ENCODE results near the gene ZNF337. TPM values are rescaled to one million over a fixed set of nuclear protein-coding genes. Genes with fewer than 3 reads are reported as not detected.
"Not testable (repeated sequence)": the region's sequence is repeated elsewhere in the genome, so short reads cannot be mapped to it uniquely, and the experiment has no call there.

The ZNF337 gene
- total RNA-seq, 1 donor from 2014 or later: 13.0 TPM

GRCh38 chr20:25686081-25687067 lies 10.3 kb downstream of the ZNF337 start:
- no peaks in the 10 kb centered on the region for H3K36me3 ChIP-seq (ENCODE audit: control insufficient read depth, insufficient read depth, low read length)
- H3K27me3 ChIP-seq (ENCODE audit: control insufficient read depth, insufficient read depth, low read length): no peaks in the 10 kb centered on the region
- DNase-seq (ENCODE audit: low read depth): no peak
- TF ChIP-seq, protein P1, sequence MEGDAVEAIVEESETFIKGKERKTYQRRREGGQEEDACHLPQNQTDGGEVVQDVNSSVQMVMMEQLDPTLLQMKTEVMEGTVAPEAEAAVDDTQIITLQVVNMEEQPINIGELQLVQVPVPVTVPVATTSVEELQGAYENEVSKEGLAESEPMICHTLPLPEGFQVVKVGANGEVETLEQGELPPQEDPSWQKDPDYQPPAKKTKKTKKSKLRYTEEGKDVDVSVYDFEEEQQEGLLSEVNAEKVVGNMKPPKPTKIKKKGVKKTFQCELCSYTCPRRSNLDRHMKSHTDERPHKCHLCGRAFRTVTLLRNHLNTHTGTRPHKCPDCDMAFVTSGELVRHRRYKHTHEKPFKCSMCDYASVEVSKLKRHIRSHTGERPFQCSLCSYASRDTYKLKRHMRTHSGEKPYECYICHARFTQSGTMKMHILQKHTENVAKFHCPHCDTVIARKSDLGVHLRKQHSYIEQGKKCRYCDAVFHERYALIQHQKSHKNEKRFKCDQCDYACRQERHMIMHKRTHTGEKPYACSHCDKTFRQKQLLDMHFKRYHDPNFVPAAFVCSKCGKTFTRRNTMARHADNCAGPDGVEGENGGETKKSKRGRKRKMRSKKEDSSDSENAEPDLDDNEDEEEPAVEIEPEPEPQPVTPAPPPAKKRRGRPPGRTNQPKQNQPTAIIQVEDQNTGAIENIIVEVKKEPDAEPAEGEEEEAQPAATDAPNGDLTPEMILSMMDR (IDR thresholded peaks at IDR 0.05; ENCODE audit: insufficient read depth, low read length, poor library complexity, severe bottlenecking): no peak
- no peak overlapping the region for H3K4me3 ChIP-seq (ENCODE audit: low read depth, low read length)

GRCh38 chr20:25685276-25686080 lies 11.2 kb downstream of the ZNF337 start:
- TF ChIP-seq, protein P1 (IDR thresholded peaks at IDR 0.05; ENCODE audit: insufficient read depth, low read length, poor library complexity, severe bottlenecking): no peak
- DNase-seq (ENCODE audit: low read depth): no peak
- H3K4me3 ChIP-seq (ENCODE audit: low read depth, low read length): no peak overlapping the region
- no peaks in the 10 kb centered on the region for H3K36me3 ChIP-seq (ENCODE audit: control insufficient read depth, insufficient read depth, low read length)
- no peaks in the 10 kb centered on the region for H3K27me3 ChIP-seq (ENCODE audit: control insufficient read depth, insufficient read depth, low read length)

DNA sequence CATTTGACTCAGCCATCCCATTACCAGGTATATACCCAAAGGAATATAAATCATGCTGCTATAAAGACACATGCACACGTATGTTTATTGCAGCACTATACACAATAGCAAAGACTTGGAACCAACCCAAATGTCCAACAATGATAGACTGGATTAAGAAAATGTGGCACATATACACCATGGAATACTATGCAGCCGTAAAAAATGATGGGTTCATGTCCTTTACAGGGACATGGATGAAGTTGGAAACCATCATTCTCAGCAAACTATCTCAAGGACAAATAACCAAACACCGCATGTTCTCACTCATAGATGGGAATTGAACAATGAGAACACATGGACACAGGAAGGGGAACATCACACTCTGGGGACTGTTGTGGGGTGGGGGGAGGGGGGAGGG lies 12.8 kb downstream of the ZNF337 start:
- not testable (repeated sequence) for H3K36me3 ChIP-seq (ENCODE audit: control insufficient read depth, insufficient read depth, low read length); H3K27me3 ChIP-seq (ENCODE audit: control insufficient read depth, insufficient read depth, low read length); DNase-seq (ENCODE audit: low read depth)

GRCh38 chr20:25683050-25683449 lies 13.6 kb downstream of the ZNF337 start:
- H3K27me3 ChIP-seq (ENCODE audit: control insufficient read depth, insufficient read depth, low read length): no peaks in the 10 kb centered on the region
- no peak for DNase-seq (ENCODE audit: low read depth)
- H3K4me3 ChIP-seq (ENCODE audit: low read depth, low read length): no peak overlapping the region
- TF ChIP-seq, protein P1 (IDR thresholded peaks at IDR 0.05; ENCODE audit: insufficient read depth, low read length, poor library complexity, severe bottlenecking): no peak
- H3K36me3 ChIP-seq (ENCODE audit: control insufficient read depth, insufficient read depth, low read length): no peaks in the 10 kb centered on the region

More for the DNA sequence above, 12.8 kb downstream of the ZNF337 start:
- H3K4me3 ChIP-seq (ENCODE audit: low read depth, low read length): not testable (repeated sequence)

DNA sequence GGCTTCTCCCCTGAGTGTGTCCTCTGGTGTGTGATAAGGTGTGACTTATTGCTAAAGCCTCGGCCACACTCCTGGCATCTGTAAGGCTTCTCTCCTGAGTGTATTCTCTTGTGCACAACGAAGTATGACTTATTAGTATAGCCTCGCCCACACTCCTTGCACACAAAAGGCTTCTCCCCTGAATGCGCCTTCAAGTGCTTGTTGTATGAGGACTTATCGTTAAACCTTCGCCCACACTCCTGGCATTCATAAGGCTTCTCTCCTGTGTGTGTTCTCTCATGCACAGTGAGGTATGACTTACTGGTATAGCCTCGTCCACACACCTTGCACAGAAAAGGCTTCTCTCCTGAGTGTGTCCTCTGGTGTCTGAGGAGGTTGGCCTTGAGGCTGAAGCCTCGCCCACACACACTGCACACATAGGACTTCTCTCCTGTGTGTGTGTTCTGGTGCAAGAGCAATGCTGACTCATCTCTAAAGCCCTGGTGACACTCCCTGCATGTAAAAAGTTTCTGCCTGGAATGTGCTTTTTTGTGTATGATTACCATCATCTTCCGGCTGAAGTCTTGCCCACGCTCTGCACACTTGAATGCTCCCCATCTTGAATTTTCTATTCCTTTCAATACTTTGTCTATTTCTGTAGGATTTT lies 20.4 kb downstream of the ZNF337 start:
- Histone ChIP-seq H3K27me3 (ENCODE audit: control insufficient read depth, insufficient read depth, low read length) (no peaks in the 10 kb centered on the region), H3K36me3 (ENCODE audit: control insufficient read depth, insufficient read depth, low read length) (peaks cover 2% of the 10 kb centered on the region), H3K4me3 (ENCODE audit: low read depth, low read length) (no peak overlapping the region)
- TF ChIP-seq, protein P1 (IDR thresholded peaks at IDR 0.05; ENCODE audit: insufficient read depth, low read length, poor library complexity, severe bottlenecking): no peak
- peak; percentile 34 for DNase-seq (ENCODE audit: low read depth)

DNA sequence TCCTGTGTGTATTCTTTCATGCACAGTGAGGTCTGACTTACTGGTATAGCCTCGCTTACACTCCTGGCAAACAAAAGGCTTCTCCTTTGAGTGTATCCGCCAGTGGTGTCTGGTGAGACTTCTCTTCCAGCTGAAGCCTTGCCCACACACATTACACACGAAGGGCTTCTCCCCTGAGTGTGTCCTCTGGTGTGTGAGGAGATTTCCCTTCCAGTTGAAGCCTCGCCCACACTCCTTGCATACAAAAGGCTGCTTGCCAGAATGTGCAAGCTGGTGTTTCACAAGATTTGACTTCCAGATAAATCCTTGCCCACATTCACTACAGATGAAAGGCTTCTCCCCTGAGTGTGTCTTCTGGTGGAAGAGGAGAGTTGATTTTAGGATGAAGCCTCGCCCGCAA lies 21.5 kb downstream of the ZNF337 start:
- H3K36me3 ChIP-seq (ENCODE audit: control insufficient read depth, insufficient read depth, low read length): peaks cover 2% of the 10 kb centered on the region
- H3K4me3 ChIP-seq (ENCODE audit: low read depth, low read length): no peak overlapping the region
- TF ChIP-seq, protein P1 (IDR thresholded peaks at IDR 0.05; ENCODE audit: insufficient read depth, low read length, poor library complexity, severe bottlenecking): no peak

More for the DNA sequence above, 21.5 kb downstream of the ZNF337 start:
- no peak for DNase-seq (ENCODE audit: low read depth)
- H3K27me3 ChIP-seq (ENCODE audit: control insufficient read depth, insufficient read depth, low read length): no peaks in the 10 kb centered on the region

All from kidney epithelial cell (primary cell).